ENCODE results near the gene REV1.
A peak's percentile ranks its signal among the peaks of the same experiment; 100 is the strongest.
"Not testable (repeated sequence)": the region's sequence is repeated elsewhere in the genome, so short reads cannot be mapped to it uniquely, and the experiment has no call there.

The REV1 gene

DNA sequence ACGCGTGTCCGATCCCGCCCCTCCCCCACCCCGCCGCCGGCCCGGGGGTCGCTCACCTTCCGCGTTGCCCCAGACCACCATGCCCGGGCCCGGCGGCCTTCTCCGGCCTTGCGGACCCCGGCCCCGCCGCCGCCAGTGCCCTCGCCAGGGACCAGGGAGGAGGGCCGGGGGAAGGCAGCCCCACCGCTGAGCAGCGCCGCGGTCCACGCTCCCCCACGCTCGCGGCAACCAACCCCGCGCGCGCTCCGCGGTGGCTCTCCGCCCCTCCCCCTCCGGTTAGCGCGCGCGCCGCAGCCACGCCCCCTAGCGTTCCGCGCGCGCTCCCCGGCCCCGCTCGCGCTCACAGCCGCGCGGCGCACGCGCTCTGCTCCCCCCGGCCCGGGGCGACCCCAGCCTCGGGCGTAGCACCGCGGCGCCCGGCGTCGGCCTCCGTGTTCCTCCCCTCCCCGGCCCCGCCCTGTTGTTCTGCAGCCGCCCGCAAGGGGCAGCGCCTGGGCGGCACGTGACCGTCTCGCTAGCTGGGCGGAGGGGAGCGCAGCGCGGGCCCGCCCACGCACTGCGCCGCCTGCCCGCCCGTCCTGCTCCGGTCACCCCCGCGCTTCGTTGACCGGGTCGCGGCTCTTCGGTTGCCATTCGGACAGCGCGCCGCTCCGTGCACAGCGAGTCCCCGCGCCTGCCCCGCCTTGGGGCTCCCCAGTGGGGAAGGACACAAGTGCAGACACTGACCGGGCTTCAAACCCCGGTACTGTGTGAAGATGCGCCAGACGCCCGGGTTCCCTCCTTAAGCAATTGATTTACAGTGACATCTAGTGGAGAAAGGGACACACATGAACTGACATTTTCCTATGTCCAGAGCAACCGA, at the start of gene REV1:
Gene REV1, minus strand, starts transcription at position 257 of the 862 bp plus-strand sequence. CDS start 25,042 bp downstream, outside the sequence.
- peak; percentile 81 for DNase-seq (ENCODE audit: low read depth)

DNA sequence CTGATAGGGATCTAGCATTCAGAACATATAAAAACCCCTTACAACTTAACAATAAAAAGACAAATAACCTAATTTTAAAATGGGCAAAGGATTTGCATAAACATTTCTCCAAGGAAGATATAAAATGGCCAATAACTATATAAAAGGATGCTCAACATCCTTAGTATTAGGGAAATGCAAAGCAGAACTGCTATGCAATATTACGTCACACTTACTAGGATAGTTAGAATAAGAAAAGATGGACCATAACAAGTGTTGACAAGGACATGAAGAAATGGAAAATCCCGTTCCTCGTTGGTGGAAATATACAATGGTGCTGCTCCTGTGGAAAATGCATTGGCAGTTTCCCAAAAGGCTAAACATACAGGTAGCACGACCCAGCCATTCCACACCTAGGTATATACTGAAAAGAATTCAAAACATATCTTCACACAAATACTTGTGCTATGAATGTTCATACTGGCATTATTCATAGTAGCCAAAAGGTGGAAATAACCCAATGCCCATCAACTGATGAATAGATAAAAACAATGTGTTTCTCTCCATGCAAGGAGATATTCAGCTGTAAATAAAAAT, 48.2 kb upstream of the REV1 start:
- DNase-seq (ENCODE audit: low read depth), result no peak

DNA sequence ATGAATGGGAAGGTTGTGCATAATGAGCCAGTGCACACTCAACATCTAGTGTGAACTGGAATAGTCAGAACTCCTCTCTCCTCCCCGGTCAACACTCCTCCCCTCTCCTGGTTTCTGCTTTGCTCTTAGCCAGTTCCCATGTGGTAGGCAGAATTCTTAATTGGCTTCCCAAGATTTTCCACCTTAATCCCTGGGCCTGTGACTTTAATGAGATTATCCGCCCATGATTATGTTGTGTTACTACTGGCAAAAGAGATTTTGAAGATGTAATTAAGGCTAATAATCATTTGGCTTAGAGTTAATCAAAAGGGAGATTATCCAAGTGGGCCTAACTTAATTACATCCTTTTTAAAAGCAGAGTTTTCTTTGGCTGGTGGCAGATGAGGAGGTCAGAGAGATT, 34.2 kb upstream of the REV1 start:
- DNase-seq (ENCODE audit: low read depth), result no peak

DNA sequence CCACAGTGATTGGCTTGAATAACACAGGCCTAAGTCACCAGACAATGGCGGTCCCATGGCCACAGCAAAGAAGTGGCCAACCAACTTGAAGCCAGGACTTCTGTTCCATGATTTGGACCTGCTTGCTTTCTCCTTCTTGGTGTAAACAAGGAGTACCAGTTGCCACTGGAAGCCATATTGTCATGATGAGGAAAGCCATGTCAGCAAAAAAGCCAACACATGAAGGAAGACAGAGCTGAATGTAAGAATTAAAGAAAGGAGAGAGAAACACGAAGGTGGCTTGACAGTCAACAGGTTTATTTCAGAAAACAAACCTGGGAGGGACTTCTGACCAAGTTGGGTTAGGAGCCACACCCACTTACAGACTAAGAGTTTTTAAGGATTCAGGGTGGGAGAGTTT, 32.3 kb upstream of the REV1 start:
- no peak for DNase-seq (ENCODE audit: low read depth)

DNA sequence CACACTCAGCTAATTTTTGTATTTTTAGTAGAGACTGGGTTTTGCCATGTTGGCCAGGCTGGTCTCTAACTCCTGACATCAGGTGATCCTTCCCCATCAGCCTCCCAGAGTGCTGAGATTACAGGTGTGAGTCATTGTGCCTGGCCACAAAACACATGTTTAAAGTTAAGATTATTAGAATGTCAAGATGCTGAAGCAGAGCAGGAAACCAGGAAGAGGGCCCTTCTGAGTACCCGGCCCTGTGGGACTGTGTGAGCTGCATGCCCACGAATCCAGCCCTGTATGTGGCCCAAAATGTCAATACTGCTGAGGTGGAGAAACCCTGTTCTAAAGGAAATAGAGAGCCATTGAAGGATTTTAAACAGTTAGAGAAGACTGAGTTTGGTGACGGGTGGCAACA, 31.0 kb upstream of the REV1 start:
- DNase-seq (ENCODE audit: low read depth), result no peak

DNA sequence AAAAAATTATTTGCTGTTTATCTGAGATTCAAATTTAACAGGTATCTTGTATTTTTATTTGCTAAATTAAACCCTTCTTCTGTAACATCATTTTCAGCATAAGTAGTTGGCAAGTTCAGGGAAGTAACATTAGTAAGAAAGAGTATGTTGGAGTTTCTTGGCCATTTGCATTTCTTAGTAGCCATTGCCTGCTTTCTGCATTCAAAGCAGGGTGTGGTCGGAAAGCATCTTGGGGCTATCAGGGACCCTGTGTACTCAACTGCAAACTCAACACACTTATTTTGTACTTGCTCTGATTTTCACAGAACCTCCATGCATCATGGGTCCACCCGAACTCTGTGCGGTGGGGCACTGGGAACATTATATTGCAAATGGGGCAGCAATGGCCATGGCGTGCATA, 30.4 kb upstream of the REV1 start:
- DNase-seq (ENCODE audit: low read depth), result no peak

DNA sequence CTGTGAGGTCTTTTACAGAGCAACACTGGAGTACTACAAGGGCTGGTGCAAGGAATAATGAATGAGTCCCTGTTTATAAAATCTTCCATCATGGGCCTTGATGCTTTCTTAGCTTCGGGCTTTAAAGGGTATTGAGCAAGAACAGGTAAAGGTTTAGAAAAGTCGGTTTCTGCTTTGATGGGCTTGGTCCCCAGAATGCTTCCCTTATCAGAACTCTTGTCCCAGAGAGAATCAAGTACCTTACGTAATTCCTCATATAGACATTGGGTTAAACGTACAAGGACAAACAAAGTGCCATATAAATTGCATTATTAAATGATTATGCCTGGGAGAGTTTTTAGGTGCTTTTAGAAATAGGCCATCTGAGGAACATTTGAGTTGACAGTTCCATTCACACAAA, 24.5 kb upstream of the REV1 start:
- no peak for DNase-seq (ENCODE audit: low read depth)

DNA sequence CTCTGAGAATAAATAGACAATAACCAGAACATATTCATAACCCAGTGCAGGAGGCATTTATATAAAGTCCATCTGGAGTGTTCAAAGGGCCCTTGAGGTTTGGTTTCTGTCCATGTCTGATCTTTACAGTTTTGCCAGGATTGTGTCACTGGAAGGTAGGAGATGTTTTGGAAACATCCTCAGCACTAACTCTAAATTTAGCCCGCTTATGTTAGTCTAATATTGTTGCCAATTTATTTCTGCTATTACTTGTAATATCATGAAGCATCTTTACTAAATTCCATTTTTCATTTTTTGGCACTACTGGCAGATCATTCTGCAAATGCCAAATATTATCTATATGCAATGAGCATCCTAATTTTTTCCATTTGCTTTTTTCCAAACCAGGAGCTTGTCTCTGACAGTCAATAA, 22.4 kb upstream of the REV1 start:
- DNase-seq (ENCODE audit: low read depth), result no peak

DNA sequence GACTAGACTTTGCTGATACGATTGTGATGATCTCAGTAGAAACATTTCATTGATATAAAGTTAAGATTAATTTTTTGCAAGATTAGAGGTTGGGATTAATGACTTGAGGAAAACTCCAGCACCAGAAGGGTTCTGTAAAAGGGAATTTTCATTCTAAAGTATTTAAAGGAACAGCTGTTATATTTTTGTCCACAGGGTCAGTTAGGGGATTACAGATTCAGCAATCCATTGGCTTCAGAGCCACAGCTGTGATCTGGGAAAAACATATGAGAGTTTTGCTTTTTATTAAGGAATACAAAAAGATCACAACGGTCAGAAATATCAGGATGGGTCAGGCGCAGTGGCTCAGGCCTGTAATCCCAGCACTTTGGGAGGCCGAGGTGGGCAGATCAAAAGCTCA, 19.6 kb upstream of the REV1 start:
- DNase-seq (ENCODE audit: low read depth), result no peak

DNA sequence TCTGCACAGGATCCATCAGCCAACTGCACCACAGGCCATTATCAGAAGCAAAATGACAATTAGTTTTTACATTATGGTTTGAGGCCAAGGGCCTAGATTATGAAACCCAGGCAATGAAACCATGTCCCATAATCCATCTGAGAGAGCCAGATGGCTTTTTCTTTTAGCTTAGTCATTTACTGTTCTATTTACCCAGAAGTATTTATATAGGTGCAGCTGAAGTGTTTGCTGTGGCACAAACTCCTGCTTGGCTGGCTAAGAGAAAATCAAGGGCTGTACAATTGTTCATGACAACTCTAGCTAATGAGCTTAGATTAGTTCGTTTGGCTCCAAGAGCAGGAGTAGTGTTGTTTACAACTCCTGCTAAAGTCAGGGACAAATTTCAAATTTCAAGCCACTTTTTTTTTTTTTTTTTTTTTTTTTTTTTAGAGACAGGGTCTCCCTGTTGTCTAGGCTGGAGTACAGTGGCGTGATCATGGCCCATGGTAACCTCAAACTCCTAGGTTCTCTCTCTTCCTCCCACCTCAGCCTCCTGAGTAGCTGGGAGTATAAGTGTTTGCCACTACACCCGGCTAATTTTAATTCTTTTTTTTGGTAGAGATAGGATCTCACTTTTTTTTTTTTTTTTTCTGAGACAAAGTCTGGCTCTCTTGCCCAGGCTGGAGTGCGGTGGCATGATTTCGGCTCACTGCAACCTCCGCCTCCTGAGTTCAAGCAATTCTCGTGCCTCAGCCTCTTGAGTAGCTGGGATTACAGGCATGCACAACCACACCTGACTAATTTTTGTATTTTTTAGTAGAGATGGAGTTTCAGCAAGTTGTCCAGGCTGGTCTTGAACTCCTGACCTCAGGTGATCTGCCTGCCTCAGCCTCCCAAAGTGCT, 18.4 kb upstream of the REV1 start:
- no peak for DNase-seq (ENCODE audit: low read depth)

DNA sequence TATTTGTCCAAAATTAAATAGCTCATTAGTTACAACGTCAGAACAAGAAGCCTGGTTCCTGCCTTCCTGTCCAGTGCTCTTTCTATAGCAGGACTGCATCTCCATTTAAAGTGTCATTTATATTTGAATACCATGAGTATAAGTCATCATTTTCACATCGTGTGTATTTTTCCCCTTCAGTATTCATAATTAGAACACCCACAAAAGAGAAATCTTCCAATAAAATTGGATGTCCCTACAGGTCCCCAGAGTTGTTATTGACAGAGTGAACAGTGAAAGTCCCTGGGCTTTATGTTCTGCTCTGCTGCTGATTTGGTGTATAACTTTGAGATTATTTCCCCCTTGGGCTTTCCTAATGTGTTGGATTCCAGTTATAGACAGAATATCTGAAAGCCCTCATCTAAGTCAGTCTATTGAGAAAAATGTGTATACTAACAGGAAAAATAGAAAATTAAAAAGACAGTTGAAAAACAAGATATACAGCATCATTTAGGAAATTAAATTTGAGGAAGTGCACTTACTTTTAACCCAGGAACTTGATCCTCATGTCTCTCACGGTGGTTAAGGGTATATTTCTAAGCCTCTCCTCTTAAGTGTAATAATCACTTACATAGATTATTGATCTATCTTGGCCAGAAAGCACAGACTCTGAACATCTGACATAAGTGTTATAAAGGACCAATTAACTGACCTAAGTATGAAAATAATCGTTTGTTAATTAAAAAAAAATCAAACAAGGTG, 15.2 kb upstream of the REV1 start:
- DNase-seq (ENCODE audit: low read depth), result no peak

DNA sequence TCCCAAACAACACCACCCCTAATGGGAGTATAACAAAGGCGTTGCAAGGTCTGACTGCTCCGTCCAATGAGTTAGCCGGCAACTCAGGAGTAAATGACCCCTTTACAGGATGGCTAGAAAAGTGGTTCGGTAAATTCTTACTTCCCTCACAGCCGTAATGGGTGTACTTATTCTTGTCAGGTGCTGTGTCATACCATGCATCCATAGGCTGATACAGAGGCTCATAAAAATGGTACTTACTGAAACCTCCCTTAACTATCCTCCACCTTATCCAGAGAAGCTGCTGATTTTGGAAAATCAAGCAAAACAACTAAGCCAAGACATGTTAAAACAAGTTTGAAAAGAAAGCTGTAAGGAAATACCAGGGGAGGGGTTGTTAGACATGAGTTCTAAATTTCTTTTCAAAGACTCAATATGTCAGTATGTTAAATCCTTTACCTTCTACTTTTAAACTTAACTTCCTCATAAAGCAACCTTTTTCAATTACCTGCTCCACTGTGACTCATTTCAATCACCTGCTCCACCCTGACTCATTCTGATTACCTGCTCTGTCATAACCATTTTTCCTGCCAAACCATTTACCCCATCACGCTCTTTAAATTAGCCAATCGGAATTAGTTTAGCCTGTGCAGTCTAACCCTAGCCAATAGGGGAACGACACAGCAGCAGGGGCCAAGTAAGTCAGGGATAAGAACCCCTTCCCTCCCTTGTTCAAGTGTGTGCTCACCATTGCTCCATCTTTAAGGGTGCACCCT, 14.0 kb upstream of the REV1 start:
- DNase-seq (ENCODE audit: low read depth), result not testable (repeated sequence)

DNA sequence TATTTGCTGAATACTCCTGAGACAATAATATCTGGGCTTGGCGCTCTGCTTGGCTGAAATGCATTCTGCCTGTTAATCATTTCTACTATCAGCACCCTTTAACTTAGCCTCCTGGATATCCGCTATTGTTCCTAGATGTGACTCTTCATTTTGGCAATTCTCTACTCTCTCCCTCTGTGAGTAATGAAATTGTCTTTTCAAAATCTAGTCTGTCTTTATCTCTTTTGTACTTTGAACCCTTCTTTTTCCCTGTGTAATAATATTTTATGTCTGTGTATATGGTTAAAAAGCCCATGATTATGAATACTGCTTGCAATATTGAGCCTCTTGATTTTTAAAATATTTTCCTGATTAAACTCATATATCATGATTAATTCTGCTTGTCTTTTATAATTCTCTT, 6.2 kb upstream of the REV1 start:
- DNase-seq (ENCODE audit: low read depth), result no peak

DNA sequence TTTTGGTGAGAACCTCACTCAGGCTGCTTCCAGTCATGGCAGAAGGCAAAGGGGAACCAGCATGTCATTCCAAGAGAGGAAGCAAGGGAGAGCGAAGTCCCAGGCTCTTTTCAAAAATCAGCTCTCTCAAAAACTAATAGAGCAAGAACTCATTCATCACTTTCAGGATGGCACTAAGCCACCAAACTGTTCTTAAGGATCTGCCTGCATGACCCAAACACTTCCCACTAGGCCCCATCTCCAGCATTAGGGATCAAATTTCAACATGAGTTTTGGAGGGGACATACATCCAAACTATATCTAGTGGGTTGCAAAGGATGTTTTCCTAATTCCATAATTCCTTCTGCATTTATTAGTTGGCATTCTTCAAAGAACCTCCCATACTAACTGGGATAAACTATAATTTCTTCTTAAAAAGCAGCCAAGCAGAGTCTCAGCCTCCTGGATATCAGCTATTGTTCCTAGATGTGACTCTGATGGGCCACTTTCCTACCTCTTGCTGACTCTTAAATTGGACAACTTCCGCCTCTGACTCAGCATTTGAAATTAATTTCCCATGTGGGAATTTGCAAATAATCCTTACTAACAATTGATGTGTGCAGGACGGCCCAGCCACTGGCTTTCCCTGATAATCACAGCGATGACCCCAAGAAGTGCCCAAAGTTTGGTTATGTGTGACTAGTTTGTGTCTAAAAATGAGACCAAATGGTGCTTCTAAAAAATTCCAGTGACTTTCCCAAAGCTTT, 5.5 kb upstream of the REV1 start:
- DNase-seq (ENCODE audit: low read depth), result no peak

DNA sequence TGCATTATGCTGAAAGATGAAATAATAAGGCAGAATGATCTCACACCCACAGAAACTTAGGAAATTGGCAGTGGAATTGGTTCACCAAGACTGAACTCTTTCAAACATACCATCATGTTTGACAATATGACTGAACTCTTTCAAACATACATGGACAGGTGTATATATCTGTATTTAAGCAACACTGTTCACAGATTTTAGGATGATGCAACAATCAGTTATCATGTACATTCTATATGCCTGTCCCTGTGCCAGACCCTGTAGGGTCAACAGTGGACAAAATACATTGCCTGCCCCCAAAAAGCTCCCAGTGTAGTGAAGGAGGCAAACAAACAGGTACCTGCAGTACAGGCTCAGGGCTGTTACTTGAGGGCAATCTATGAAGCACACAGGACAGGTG, 2.9 kb upstream of the REV1 start:
- no peak for DNase-seq (ENCODE audit: low read depth)

DNA sequence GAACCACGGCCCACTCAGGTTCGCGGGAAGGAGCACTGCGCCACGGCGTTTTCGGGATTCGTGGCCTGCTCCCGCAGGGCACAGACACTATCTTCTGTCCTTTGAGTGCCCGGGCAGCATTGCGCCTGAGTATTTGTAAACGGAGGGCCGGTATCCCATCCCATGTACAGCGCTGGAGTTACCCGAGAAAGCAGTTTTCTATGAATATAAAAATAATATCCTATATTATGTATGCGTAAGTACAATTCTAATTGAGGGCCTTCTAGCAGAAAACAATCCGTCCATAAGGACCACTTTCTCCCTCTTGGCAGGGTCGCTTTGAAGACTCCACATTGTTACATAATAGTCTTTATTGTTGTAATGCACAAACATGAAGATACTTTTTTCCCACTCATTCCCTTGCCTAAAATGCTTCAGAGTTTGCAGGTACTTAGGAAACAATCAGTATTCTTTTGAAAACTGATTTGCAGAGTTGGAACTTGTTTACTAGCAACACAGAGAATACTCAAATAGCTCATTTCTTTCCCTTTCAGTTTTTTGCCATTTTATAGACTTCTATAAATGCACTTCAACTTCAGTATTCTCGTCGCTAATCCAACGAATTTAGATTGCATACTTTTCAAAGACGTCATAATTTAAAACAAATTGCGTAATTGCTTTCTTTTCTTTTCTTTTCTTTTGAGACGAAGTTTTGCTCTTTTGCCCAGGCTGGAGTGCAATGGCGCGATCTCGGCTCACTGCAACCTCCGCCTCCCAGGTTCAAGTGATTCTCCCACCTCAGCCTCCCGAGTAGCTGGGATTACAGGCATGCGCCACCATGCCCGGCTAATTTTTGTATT, 1.0 kb upstream of the REV1 start:
- no peak for DNase-seq (ENCODE audit: low read depth)

DNA sequence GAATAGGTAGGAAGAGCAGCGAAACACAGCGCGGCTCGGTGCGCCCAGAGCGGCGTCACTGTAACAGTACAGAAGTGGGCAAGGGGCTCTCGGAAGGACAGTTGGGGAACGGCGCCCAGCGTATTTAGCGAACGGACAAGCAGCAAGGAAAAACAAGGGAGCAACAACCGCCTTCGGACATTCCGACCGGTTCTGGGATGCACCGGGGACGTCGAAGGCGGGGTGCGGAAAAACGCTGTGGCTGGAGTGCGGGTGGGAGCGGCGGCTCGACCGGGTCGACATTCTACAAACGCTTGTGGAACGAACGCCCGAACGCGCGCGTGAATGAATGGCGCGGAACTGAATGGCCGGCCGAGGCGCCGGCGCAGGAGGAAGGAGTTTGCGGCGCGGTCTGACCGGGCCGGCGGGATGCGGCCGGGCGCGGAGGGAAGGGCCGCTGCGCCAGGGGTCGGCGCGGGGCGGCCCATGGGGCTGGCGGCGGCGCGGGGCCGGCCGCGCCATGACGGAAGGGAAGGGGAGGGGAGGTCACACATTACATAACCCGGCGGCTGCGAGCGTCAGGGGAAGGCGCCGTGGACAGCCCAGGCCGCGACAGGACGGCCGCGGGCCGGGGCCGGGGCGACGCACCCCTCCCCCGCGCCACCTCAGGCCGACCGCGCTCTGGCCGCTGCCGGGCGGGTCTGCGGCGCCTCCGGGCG, 605 bp downstream of the REV1 start:
- DNase-seq (ENCODE audit: low read depth), result peak; percentile 1

DNA sequence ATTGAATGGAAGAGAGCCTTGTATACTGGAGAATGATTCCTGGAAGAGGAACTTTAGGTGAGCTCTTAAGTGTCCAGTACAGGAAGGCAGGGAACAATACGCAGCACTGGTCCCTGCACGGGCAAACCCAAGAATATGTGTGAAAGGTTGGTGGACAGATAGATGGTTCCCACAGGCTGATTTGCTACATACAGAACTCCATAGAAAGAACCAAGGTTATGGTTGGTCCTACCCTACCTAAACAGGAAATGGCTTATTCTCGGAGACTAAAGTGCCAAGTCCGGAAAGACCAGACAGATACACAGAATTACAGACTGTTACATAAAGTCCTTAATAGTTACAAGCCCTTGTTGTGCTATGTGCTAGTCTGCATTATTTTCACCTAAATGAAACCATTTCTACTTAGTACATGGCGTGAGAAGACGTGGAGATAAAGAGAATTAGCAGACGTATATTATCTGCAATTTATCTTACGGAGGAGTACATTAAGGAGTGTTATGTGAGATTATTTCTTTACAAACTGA, 1.2 kb downstream of the REV1 start:
- DNase-seq (ENCODE audit: low read depth), result no peak

DNA sequence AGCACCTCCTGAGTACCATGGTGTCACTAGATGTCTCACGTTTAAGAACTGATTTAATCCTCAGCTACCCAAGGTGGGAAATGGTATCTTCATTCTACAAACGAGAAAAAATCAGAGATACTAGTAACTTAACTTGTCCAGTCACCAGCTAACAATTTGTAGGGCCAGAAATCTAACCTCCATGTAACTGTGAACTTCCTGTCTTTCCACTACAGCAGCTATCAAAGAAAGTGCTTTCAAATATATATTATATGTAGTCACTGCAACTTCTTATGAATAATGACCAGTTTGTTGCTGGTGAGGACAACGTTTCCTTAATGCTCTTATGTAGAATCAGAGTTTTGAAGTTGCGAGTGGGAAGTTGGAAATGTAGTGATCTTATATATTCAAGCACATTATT, 1.9 kb downstream of the REV1 start:
- no peak for DNase-seq (ENCODE audit: low read depth)
